K562 (cell line): ENCODE data around the gene CROCC2. TPM values are rescaled to one million over a fixed set of nuclear protein-coding genes. Genes with fewer than 3 reads are reported as not detected.
A peak's percentile ranks its signal among the peaks of the same experiment; 100 is the strongest.

Experiments used
- ATAC-seq: fragments of 200-7000 bp; cut with Tn5 transposase; 3 replicates; pipeline ENCODE4 v1.9.1; 2020; ENCODE audit warnings: moderate library complexity
- BruUV-seq: library from RNA; stranded (reverse); fragments of 400-500 nt; replicated peaks from 2 replicates; lab custom pipeline; 2021; lab: Mats Ljungman, UMichigan
- CTCF ChIA-PET: fragments of 300-600 bp; formaldehyde crosslinking; extraction: SDS; loops from one replicate; lab custom pipeline; 2021; ENCODE audit warnings: low intra/inter-chr PET ratio; lab: Yijun Ruan, JAX
- POLR2A ChIA-PET: fragments of 300-600, 350-650 bp; sonication (Branson Sonifier 250); formaldehyde crosslinking; extraction: SDS; loops from one replicate; lab custom pipeline; 2021; ENCODE audit warnings: antibody characterized with exemption, inconsistent platforms; lab: Yijun Ruan, JAX
- DNase-seq, 4 experiments: peaks; one replicate each; pipeline versions ENCODE4 v3.0.0 to v3.0.0-alpha.2; 2011 to 2018; ENCODE audit warnings: low spot score in 3 of 4, mixed read lengths in 3 of 4; ENCODE audit errors: extremely low read depth in 1 of 4
- FAIRE-seq: peaks from 2 replicates; lab custom pipeline; 2011; peaks lifted over from hg19 to GRCh38; lab: Jason Lieb, UNC
- H2AFZ ChIP-seq: 2 replicates; pipeline ENCODE4 v1.6.0; 2011; ENCODE audit warnings: low read depth, low read length, control low read depth, inconsistent platforms
- H3K27ac ChIP-seq: fragments of 200-600 bp; 3 replicates; pipeline ENCODE4 v1.8.0; 2011; ENCODE audit warnings: low read depth, mild to moderate bottlenecking, control low read depth, inconsistent platforms, low read length, moderate library complexity, mixed read lengths; ENCODE audit errors: extremely low read depth
- H3K27me3 ChIP-seq, 2 experiments: fragments of 300-600 bp in 1 of 2; 2 replicates in 1 of 2; 3 replicates in 1 of 2; pipeline versions ENCODE4 v1.6.0 to v1.8.0; 2011; ENCODE audit warnings: inconsistent platforms in 2 of 2, low read length in 2 of 2, mild to moderate bottlenecking in 1 of 2, mixed read lengths in 1 of 2, moderate library complexity in 1 of 2; ENCODE audit not compliant: control insufficient read depth in 2 of 2, insufficient read depth in 2 of 2
- H3K36me3 ChIP-seq: fragments of 300-600 bp; 3 replicates; pipeline ENCODE4 v1.8.0; 2011; ENCODE audit warnings: mild to moderate bottlenecking, low read length, inconsistent platforms; ENCODE audit not compliant: control insufficient read depth, insufficient read depth
- H3K4me1 ChIP-seq, 2 experiments: fragments of 200-600 bp in 1 of 2; replicated peaks in 1 of 2; 2 replicates in 1 of 2; 3 replicates in 1 of 2; pipeline versions ENCODE4 v1.5.1 to v1.8.0; 2011; ENCODE audit warnings: inconsistent platforms in 2 of 2, low read length in 2 of 2, mild to moderate bottlenecking in 1 of 2, mixed read lengths in 1 of 2, moderate library complexity in 1 of 2; ENCODE audit not compliant: control insufficient read depth in 2 of 2, insufficient read depth in 2 of 2
- H3K4me2 ChIP-seq: 2 replicates; pipeline ENCODE4 v1.6.1; 2011; ENCODE audit warnings: low read length, control low read depth, inconsistent platforms, mixed read lengths; ENCODE audit not compliant: insufficient read depth
- H3K4me3 ChIP-seq: fragments of 200-600 bp; sonication (generic), shearing (Covaris generic); 2 replicates; pipeline ENCODE4 v1.5.1; 2016; ENCODE audit warnings: control low read depth, inconsistent platforms
- H3K79me2 ChIP-seq: fragments of 200-600 bp; 3 replicates; pipeline ENCODE4 v1.8.0; 2011; ENCODE audit warnings: low read length, inconsistent platforms; ENCODE audit not compliant: control insufficient read depth, insufficient read depth
- H3K9ac ChIP-seq, 2 experiments: 2 replicates each; pipeline versions ENCODE4 v1.6.0 to v1.6.1; 2011; ENCODE audit warnings: low read depth in 2 of 2, low read length in 2 of 2, control low read depth in 1 of 2, inconsistent platforms in 1 of 2, mild to moderate bottlenecking in 1 of 2, mixed read lengths in 1 of 2; ENCODE audit not compliant: insufficient read depth in 1 of 2
- H3K9me1 ChIP-seq: one replicate; pipeline ENCODE4 v1.6.0; 2011; ENCODE audit warnings: inconsistent platforms, mild to moderate bottlenecking, low read length, moderate library complexity; ENCODE audit not compliant: control insufficient read depth, insufficient read depth
- H3K9me3 ChIP-seq: replicated peaks from 2 replicates; pipeline ENCODE4 v1.5.1; 2011; ENCODE audit warnings: low read depth, low read length, inconsistent platforms; ENCODE audit not compliant: control insufficient read depth, insufficient read depth
- H4K20me1 ChIP-seq: replicated peaks from 2 replicates; pipeline ENCODE4 v1.6.1; 2011; ENCODE audit warnings: low read length, inconsistent platforms, mixed read lengths; ENCODE audit not compliant: control insufficient read depth, insufficient read depth
- KLF6 ChIP-seq: fragments of 250-450 bp; sonication (Bioruptor Pico); IDR thresholded peaks from 2 replicates; pipeline ENCODE4 v1.4.0; 2020; ENCODE audit warnings: mild to moderate bottlenecking, moderate library complexity, borderline replicate concordance
- UBTF ChIP-seq, 2 experiments: IDR thresholded peaks; 2 replicates each; pipeline ENCODE4 v1.6.1; 2012; ENCODE audit warnings: improper control_type of control experiment in 2 of 2, low read depth in 2 of 2, low read length in 2 of 2, borderline replicate concordance in 1 of 2
- WGBS: fragments of 100-300 bp; shearing (Covaris generic); methylation state at CpG from one replicate; pipeline ENCODE4 v1.1.6; 2016; ENCODE audit warnings: low coverage, mixed read lengths; ENCODE audit not compliant: insufficient coverage; ENCODE audit errors: missing lambda C conversion rate; 5-methylcytosine and 5-hydroxymethylcytosine counted together
- in situ Hi-C: fragments of 300-500 bp; cut with MboI; formaldehyde crosslinking; loops from 4 replicates; pipeline ENCODE4 v1.15.0; 2018; ENCODE audit warnings: inconsistent platforms, mixed read lengths
- intact Hi-C: fragments of 100-400 bp; cut with micrococcal nuclease; formaldehyde crosslinking; loops from 2 replicates; pipeline ENCODE4 v1.14.2; 2022
- polyA plus RNA-seq, 8 experiments: library from polyadenylated mRNA; depleted of rRNA in 4 of 8; stranded (reverse) in 5 of 8; unstranded in 3 of 8; fragments of >200 nt; fragmentation: Nextera tagmentation in 2 of 8; fragmentation: Illumina TruSeq in 1 of 8; extraction: Ambion mirVana in 2 of 8; extraction: Trizol in 1 of 8; gene quantifications; 2 replicates each; pipeline versions ENCODE4 v1.2.1 to v1.2.3, GENCODE V29; 2011 to 2014; ENCODE audit warnings: inconsistent platforms in 1 of 8, missing spikeins in 1 of 8
- total RNA-seq, 7 experiments: library from RNA; depleted of rRNA in 6 of 7; stranded (reverse); fragments of >200 nt in 6 of 7; fragmentation: Illumina TruSeq in 2 of 7; extraction: Trizol in 2 of 7; gene quantifications; 2 replicates each; pipeline versions ENCODE4 v1.2.1 to v1.2.3, GENCODE V29; 2011 to 2021; ENCODE audit warnings: low replicate concordance in 1 of 7

The CROCC2 gene
- total and polyA plus RNA-seq, 9 of the 15 experiments (the other 6 are each of a cell fraction or from before 2014, with no cell fraction given), result not detected

DNA sequence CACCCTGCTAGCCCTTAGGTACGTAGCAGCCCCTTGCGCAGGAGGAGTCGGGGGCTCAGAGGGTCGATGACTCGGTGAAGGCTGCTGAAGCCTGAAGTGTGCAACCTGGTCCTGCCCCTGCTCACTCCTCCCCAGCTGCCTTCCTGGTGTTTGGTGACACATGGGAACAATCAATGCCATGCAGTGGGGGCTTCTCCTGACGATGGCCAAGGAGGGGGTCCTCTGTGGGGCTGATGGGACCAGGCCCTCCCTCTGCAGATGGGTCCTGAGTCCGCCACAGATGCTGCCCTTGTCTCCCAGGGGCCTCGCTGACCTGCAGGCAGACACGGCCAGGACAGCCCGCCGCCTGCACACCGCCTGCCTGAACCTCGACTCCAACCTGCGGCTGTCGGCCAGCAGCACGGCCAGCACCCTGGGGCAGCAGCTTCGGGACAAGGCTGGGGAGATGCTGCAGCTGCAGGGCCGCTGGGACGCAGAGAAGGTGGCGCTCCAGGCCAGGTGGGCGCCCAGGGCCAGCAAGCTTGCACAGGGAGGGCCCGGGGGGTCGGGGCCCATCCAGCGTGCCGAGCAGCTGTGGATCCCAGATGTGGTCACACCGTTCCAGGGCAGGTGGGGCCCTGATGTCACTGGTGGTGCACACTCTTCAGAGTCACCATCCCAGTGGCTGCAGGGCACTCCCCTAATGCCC lies 24.6 kb downstream of the CROCC2 start:
- WGBS, result 2% methylated on average over 9 of the region's 26 CpGs
- FAIRE-seq, result no peak
- H3K36me3 ChIP-seq, result no peaks in the 10 kb centered on the region
- no peak overlapping the region for H2AFZ ChIP-seq
- H3K79me2 ChIP-seq, result no peaks in the 10 kb centered on the region
- no peaks in the 10 kb centered on the region for H3K9me3 ChIP-seq
- H3K4me3 ChIP-seq, result no peak overlapping the region
- H3K9me1 ChIP-seq, result no peaks in the 10 kb centered on the region
- no TSS peak for BruUV-seq
- no peak overlapping the region for H3K27ac ChIP-seq
- intact Hi-C loops, result no loop called here
- H4K20me1 ChIP-seq, result no peaks in the 10 kb centered on the region
- peaks cover 0 to 7% of the 10 kb centered on the region in 2 experiments; a peak in 2 of 5 replicates for H3K4me1 ChIP-seq
- peaks cover 0 to 77% of the 10 kb centered on the region in 2 experiments; a peak in 3 of 5 replicates for H3K27me3 ChIP-seq
- POLR2A ChIA-PET, result no interaction called here
- H3K4me2 ChIP-seq, result no peak overlapping the region
- in situ Hi-C loops, result no loop called here
- CTCF ChIA-PET, result no interaction called here
- DNase-seq, result no peak
- no peak overlapping the region for H3K9ac ChIP-seq
- no peak for ATAC-seq
- TF ChIP-seq KLF6 (no peak), UBTF (IDR thresholded peaks at IDR 0.05; ENCODE audit: borderline replicate concordance in 1 of 2, low read depth in 2 of 2, low read length in 2 of 2) (0 out of 4 replicates have a peak, but pooled peaks of 1 of the 2 experiments have one; percentile 37)
